ENCODE results near the gene FAM76A. TPM values are rescaled to one million over a fixed set of nuclear protein-coding genes. Genes with fewer than 3 reads are reported as not detected.

The FAM76A gene
- total RNA-seq, 2 donors from 2014 or later = 13.0 to 14.7 TPM

GRCh38 chr1:27778056-27778455 lies 52.3 kb downstream of the FAM76A start:
- Histone ChIP-seq H3K9me3 (ENCODE audit: control insufficient read depth, low read length) (no peaks in the 10 kb centered on the region), H3K4me3 (ENCODE audit: low read length) (no peak overlapping the region), H3K27ac (ENCODE audit: low read depth, low read length) (no peak overlapping the region), H3K27me3 (ENCODE audit: control insufficient read depth, insufficient read depth, low read length, poor library complexity, severe bottlenecking) (no peaks in the 10 kb centered on the region), H3K9ac (ENCODE audit: extremely low read depth, low read length, poor library complexity, severe bottlenecking) (no peak overlapping the region), H3K4me1 (ENCODE audit: control insufficient read depth, insufficient read depth, low read length) (peaks cover 6% of the 10 kb centered on the region), H3K36me3 (ENCODE audit: control insufficient read depth, insufficient read depth, low read length) (peaks cover 16% of the 10 kb centered on the region)
- WGBS, 2 experiments (ENCODE audit: insufficient coverage in 1 of 2, insufficient read length in 1 of 2) = 80 to 92% methylated on average over 3 of the region's 3 CpGs
- no peak for DNase-seq
- peaks cover 25% of the 10 kb centered on the region for H3K4me1 Mint-ChIP-seq
- H3K27ac Mint-ChIP-seq = no peak overlapping the region
- no peaks in the 10 kb centered on the region for H3K27me3 Mint-ChIP-seq (ENCODE audit: insufficient read depth)
- H3K9me3 Mint-ChIP-seq = no peaks in the 10 kb centered on the region
- TF ChIP-seq CTCF (conservative IDR thresholded peaks at IDR 0.05) = no peak
- H3K36me3 Mint-ChIP-seq (ENCODE audit: low read depth) = peaks cover 2% of the 10 kb centered on the region
- no peak overlapping the region for H3K4me3 Mint-ChIP-seq

- H3K4me3 ChIP-seq (ENCODE audit: low read length) = no peak overlapping the region
- no peak overlapping the region for H3K9ac ChIP-seq (ENCODE audit: extremely low read depth, low read length, poor library complexity, severe bottlenecking)
- H3K27me3 Mint-ChIP-seq (ENCODE audit: insufficient read depth) = no peaks in the 10 kb centered on the region
- TF ChIP-seq CTCF (conservative IDR thresholded peaks at IDR 0.05) = no peak
- H3K27ac ChIP-seq (ENCODE audit: low read depth, low read length) = no peak overlapping the region
- H3K4me1 Mint-ChIP-seq = peaks cover 19% of the 10 kb centered on the region
- DNase-seq = no peak
- no peaks in the 10 kb centered on the region for H3K9me3 ChIP-seq (ENCODE audit: control insufficient read depth, low read length)
- H3K36me3 ChIP-seq (ENCODE audit: control insufficient read depth, insufficient read depth, low read length) = peaks cover 16% of the 10 kb centered on the region
- H3K27me3 ChIP-seq (ENCODE audit: control insufficient read depth, insufficient read depth, low read length, poor library complexity, severe bottlenecking) = no peaks in the 10 kb centered on the region
- peaks cover 6% of the 10 kb centered on the region for H3K4me1 ChIP-seq (ENCODE audit: control insufficient read depth, insufficient read depth, low read length)
- no peak overlapping the region for H3K27ac Mint-ChIP-seq
- 91 to 93% methylated on average over 4 of the region's 4 CpGs for WGBS, 2 experiments (ENCODE audit: insufficient coverage in 1 of 2, insufficient read length in 1 of 2)
- H3K36me3 Mint-ChIP-seq (ENCODE audit: low read depth) = peaks cover 2% of the 10 kb centered on the region
- H3K4me3 Mint-ChIP-seq = no peak overlapping the region
- no peaks in the 10 kb centered on the region for H3K9me3 Mint-ChIP-seq
Measured at GRCh38 chr1:27779122-27779521, 53.4 kb downstream of the FAM76A start.

GRCh38 chr1:27782950-27783349 lies 57.2 kb downstream of the FAM76A start:
- Mint-ChIP-seq H3K27ac (peak overlapping the region; percentile 52), H3K4me3 (no peak overlapping the region), H3K4me1 (peaks cover 18% of the 10 kb centered on the region), H3K36me3 (ENCODE audit: low read depth) (no peaks in the 10 kb centered on the region), H3K27me3 (ENCODE audit: insufficient read depth) (no peaks in the 10 kb centered on the region), H3K9me3 (no peaks in the 10 kb centered on the region)
- H3K9me3 ChIP-seq (ENCODE audit: control insufficient read depth, low read length) = no peaks in the 10 kb centered on the region
- H3K27ac ChIP-seq (ENCODE audit: low read depth, low read length) = no peak overlapping the region
- no peaks in the 10 kb centered on the region for H3K27me3 ChIP-seq (ENCODE audit: control insufficient read depth, insufficient read depth, low read length, poor library complexity, severe bottlenecking)
- no peak for TF ChIP-seq CTCF (conservative IDR thresholded peaks at IDR 0.05)
- H3K9ac ChIP-seq (ENCODE audit: extremely low read depth, low read length, poor library complexity, severe bottlenecking) = no peak overlapping the region
- H3K4me1 ChIP-seq (ENCODE audit: control insufficient read depth, insufficient read depth, low read length) = peaks cover 6% of the 10 kb centered on the region
- DNase-seq = no peak
- whole genome bisulfite sequencing, 2 experiments (ENCODE audit: insufficient coverage in 1 of 2, insufficient read length in 1 of 2) = 86 to 96% methylated on average over 1 to 3 of the region's 3 CpGs
- no peak overlapping the region for H3K4me3 ChIP-seq (ENCODE audit: low read length)
- peaks cover 9% of the 10 kb centered on the region for H3K36me3 ChIP-seq (ENCODE audit: control insufficient read depth, insufficient read depth, low read length)
